ENCODE results near the gene DEDD2.

DEDD2 gene

DNA sequence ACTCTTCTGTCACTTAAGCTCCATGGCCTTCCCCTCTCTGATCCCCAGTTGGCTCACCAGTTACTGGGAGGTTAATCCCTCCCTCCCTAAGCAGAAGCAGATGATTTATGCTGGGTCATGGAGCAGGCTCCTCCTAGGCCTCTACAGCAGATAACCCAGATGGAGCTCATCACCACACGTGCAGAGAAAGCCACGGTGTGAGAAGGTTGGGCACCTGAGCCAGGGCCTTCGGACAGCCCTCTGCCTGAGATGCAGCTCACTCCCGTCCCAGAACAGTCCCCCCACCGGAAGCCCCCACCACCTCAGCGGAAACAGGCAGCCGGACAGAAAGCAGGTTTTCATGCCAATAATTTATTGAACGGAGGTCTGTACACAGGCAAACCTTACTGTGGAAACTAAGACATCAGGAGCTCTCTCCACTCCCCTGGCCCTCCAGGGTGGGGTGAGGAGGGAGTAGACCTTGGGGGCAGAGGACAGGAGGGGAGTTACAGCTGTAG lies 12.4 kb upstream of the DEDD2 start:
- H3K4me2 ChIP-seq: no peak overlapping the region
- H3K4me3 ChIP-seq (IDR thresholded peaks at IDR 0.05; ENCODE audit: insufficient read depth, low read depth, low read length): no peak overlapping the region
- peaks cover 6% of the 10 kb centered on the region; the same call in 1 of the 2 replicates for H3K36me3 ChIP-seq (ENCODE audit: insufficient read depth)
- H3K27ac ChIP-seq: no peak overlapping the region
- H2AFZ ChIP-seq (ENCODE audit: low read depth): no peak overlapping the region
- no peaks in the 10 kb centered on the region; the same call in 1 of the 2 replicates for H3K79me2 ChIP-seq (ENCODE audit: insufficient read depth, low read depth)
- H3K27me3 ChIP-seq (ENCODE audit: insufficient read depth, low read depth): no peaks in the 10 kb centered on the region
- H3K9ac ChIP-seq: no peak overlapping the region
- no peaks in the 10 kb centered on the region for H4K20me1 ChIP-seq (ENCODE audit: insufficient read depth)
- TF ChIP-seq, protein P1, sequence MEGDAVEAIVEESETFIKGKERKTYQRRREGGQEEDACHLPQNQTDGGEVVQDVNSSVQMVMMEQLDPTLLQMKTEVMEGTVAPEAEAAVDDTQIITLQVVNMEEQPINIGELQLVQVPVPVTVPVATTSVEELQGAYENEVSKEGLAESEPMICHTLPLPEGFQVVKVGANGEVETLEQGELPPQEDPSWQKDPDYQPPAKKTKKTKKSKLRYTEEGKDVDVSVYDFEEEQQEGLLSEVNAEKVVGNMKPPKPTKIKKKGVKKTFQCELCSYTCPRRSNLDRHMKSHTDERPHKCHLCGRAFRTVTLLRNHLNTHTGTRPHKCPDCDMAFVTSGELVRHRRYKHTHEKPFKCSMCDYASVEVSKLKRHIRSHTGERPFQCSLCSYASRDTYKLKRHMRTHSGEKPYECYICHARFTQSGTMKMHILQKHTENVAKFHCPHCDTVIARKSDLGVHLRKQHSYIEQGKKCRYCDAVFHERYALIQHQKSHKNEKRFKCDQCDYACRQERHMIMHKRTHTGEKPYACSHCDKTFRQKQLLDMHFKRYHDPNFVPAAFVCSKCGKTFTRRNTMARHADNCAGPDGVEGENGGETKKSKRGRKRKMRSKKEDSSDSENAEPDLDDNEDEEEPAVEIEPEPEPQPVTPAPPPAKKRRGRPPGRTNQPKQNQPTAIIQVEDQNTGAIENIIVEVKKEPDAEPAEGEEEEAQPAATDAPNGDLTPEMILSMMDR (conservative IDR thresholded peaks at IDR 0.05; ENCODE audit: low read depth, low read length): no peak
- no peaks in the 10 kb centered on the region for H3K4me1 ChIP-seq (ENCODE audit: low read depth, poor library complexity, severe bottlenecking)

- no peak overlapping the region for H2AFZ ChIP-seq (ENCODE audit: low read depth)
- TF ChIP-seq, protein P1 (conservative IDR thresholded peaks at IDR 0.05; ENCODE audit: low read depth, low read length): no peak
- no peaks in the 10 kb centered on the region for H4K20me1 ChIP-seq (ENCODE audit: insufficient read depth)
- no peak overlapping the region for H3K4me3 ChIP-seq (IDR thresholded peaks at IDR 0.05; ENCODE audit: insufficient read depth, low read depth, low read length)
- no peaks in the 10 kb centered on the region for H3K27me3 ChIP-seq (ENCODE audit: insufficient read depth, low read depth)
- H3K4me1 ChIP-seq (ENCODE audit: low read depth, poor library complexity, severe bottlenecking): no peaks in the 10 kb centered on the region
- no peak overlapping the region for H3K27ac ChIP-seq
- H3K36me3 ChIP-seq (ENCODE audit: insufficient read depth): peaks cover 6% of the 10 kb centered on the region; the same call in 1 of the 2 replicates
- H3K4me2 ChIP-seq: no peak overlapping the region
- H3K79me2 ChIP-seq (ENCODE audit: insufficient read depth, low read depth): no peaks in the 10 kb centered on the region; the same call in 1 of the 2 replicates
- no peak overlapping the region for H3K9ac ChIP-seq
Measured at GRCh38 chr19:42229301-42229854, 11.9 kb upstream of the DEDD2 start.

DNA sequence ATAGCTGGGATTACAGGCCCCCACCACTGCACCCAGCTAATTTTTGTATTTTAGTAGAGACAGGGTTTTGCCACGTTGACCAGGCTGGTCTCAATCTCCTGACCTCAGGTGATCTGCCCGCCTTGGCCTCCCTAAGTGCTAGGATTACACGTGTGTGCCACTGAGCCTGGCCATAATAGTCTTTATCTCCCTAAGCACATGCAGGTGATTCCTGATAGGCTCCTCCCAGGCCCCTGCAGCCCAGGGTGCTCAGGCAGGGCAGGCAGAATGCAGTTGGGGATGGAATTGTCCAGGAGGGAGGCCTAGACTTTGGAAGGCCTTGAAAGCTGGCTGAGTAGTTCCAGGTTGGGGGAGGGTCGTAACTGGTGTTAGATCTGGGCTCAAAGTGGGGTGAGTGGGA lies 11.2 kb upstream of the DEDD2 start:
- TF ChIP-seq, protein P1 (conservative IDR thresholded peaks at IDR 0.05; ENCODE audit: low read depth, low read length): no peak
- Histone ChIP-seq H3K27ac (no peak overlapping the region), H3K4me1 (ENCODE audit: low read depth, poor library complexity, severe bottlenecking) (no peaks in the 10 kb centered on the region), H3K4me3 (IDR thresholded peaks at IDR 0.05; ENCODE audit: insufficient read depth, low read depth, low read length) (no peak overlapping the region), H3K79me2 (ENCODE audit: insufficient read depth, low read depth) (no peaks in the 10 kb centered on the region; the same call in 1 of the 2 replicates), H2AFZ (ENCODE audit: low read depth) (no peak overlapping the region), H3K4me2 (no peak overlapping the region), H3K9ac (no peak overlapping the region), H4K20me1 (ENCODE audit: insufficient read depth) (no peaks in the 10 kb centered on the region), H3K36me3 (ENCODE audit: insufficient read depth) (peaks cover 6% of the 10 kb centered on the region; the same call in 1 of the 2 replicates), H3K27me3 (ENCODE audit: insufficient read depth, low read depth) (no peaks in the 10 kb centered on the region)

- H3K79me2 ChIP-seq (ENCODE audit: insufficient read depth, low read depth): peaks cover 15% of the 10 kb centered on the region; the same call in 1 of the 2 replicates
- TF ChIP-seq, protein P1 (conservative IDR thresholded peaks at IDR 0.05; ENCODE audit: low read depth, low read length): no peak
- no peaks in the 10 kb centered on the region for H3K4me1 ChIP-seq (ENCODE audit: low read depth, poor library complexity, severe bottlenecking)
- no peak overlapping the region for H2AFZ ChIP-seq (ENCODE audit: low read depth)
- H3K9ac ChIP-seq: no peak overlapping the region
- no peak overlapping the region for H3K27ac ChIP-seq
- no peaks in the 10 kb centered on the region for H4K20me1 ChIP-seq (ENCODE audit: insufficient read depth)
- no peak overlapping the region for H3K4me2 ChIP-seq
- no peak overlapping the region for H3K4me3 ChIP-seq (IDR thresholded peaks at IDR 0.05; ENCODE audit: insufficient read depth, low read depth, low read length)
- H3K27me3 ChIP-seq (ENCODE audit: insufficient read depth, low read depth): no peaks in the 10 kb centered on the region
- peaks cover 6% of the 10 kb centered on the region; the same call in 1 of the 2 replicates for H3K36me3 ChIP-seq (ENCODE audit: insufficient read depth)
Measured at GRCh38 chr19:42226886-42227285, 9.4 kb upstream of the DEDD2 start.
